ENCODE measurements around the gene ALLC. TPM values are rescaled to one million over a fixed set of nuclear protein-coding genes. Genes with fewer than 3 reads are reported as not detected.

The ALLC gene
- total RNA-seq, 4 donors from 2014 or later = not detected

DNA sequence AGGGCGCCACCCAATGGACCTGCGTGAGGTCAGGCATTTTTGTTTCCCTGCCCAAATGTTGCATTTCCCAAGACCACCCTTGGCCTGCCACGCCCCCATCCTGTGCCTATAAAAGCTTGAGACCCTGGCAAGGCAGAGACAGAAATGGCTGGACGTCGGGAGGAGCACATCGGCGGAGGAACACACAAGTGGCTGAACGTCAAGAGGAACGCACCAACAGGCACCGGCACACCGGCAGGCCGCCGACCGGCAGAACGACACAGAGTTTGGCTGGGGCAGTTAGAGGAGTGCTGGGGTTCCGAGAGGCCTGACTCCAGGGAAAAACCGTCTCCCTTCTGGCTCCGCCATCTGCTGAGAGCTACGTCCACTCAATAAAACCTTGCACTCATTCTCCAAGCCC, 81.3 kb downstream of the ALLC start:
- no peak for TF ChIP-seq POLR2A (IDR thresholded peaks at IDR 0.05)
- TF ChIP-seq, protein P1, sequence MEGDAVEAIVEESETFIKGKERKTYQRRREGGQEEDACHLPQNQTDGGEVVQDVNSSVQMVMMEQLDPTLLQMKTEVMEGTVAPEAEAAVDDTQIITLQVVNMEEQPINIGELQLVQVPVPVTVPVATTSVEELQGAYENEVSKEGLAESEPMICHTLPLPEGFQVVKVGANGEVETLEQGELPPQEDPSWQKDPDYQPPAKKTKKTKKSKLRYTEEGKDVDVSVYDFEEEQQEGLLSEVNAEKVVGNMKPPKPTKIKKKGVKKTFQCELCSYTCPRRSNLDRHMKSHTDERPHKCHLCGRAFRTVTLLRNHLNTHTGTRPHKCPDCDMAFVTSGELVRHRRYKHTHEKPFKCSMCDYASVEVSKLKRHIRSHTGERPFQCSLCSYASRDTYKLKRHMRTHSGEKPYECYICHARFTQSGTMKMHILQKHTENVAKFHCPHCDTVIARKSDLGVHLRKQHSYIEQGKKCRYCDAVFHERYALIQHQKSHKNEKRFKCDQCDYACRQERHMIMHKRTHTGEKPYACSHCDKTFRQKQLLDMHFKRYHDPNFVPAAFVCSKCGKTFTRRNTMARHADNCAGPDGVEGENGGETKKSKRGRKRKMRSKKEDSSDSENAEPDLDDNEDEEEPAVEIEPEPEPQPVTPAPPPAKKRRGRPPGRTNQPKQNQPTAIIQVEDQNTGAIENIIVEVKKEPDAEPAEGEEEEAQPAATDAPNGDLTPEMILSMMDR (IDR thresholded peaks at IDR 0.05) = no peak
- DNase-seq = no peak
- no peak overlapping the region for H3K27ac ChIP-seq
- intact Hi-C loops (cut with DNase I) = no loop called here
- H3K36me3 ChIP-seq = no peaks in the 10 kb centered on the region
- H3K4me3 ChIP-seq = no peak overlapping the region
- H3K4me1 ChIP-seq = no peaks in the 10 kb centered on the region
- WGBS, 2 donors = 92 to 100% methylated on average over 1 to 10 of the region's 19 CpGs
- H3K9me3 ChIP-seq = no peaks in the 10 kb centered on the region
- H3K27me3 ChIP-seq = peaks cover 0 to 5% (median 0%) of the 10 kb centered on the region in 4 donors

DNA sequence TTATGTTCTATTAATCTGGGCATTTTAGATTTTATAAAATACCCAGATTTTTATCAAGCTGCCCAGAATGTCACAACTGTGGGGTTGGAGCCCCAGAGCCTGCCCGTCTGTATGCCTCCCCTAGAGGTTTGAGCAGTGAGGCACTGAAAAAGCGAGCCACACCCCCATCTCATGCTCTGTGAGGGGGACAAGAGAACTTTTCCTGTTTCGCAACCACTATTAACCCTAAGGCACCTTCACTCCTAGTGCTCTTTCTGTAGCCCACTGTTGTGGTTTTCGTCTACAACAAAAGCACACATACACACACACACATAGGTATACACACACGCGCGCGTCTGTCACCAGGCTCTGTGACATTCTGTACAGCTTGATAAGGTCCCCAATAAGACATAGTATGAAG, 83.4 kb downstream of the ALLC start:
- intact Hi-C loops (cut with DNase I) = no loop called here
- TF ChIP-seq, protein P1 (IDR thresholded peaks at IDR 0.05) = no peak
- no peak for TF ChIP-seq POLR2A (IDR thresholded peaks at IDR 0.05)
- H3K27ac ChIP-seq = no peak overlapping the region
- no peaks in the 10 kb centered on the region for H3K36me3 ChIP-seq
- no peaks in the 10 kb centered on the region for H3K9me3 ChIP-seq
- no peaks in the 10 kb centered on the region for H3K4me1 ChIP-seq
- WGBS, 2 donors = 64 to 68% methylated on average over 8 of the region's 8 CpGs
- DNase-seq = no peak
- peaks cover 0 to under 1% (median 0%) of the 10 kb centered on the region in 4 donors for H3K27me3 ChIP-seq
- H3K4me3 ChIP-seq = no peak overlapping the region

DNA sequence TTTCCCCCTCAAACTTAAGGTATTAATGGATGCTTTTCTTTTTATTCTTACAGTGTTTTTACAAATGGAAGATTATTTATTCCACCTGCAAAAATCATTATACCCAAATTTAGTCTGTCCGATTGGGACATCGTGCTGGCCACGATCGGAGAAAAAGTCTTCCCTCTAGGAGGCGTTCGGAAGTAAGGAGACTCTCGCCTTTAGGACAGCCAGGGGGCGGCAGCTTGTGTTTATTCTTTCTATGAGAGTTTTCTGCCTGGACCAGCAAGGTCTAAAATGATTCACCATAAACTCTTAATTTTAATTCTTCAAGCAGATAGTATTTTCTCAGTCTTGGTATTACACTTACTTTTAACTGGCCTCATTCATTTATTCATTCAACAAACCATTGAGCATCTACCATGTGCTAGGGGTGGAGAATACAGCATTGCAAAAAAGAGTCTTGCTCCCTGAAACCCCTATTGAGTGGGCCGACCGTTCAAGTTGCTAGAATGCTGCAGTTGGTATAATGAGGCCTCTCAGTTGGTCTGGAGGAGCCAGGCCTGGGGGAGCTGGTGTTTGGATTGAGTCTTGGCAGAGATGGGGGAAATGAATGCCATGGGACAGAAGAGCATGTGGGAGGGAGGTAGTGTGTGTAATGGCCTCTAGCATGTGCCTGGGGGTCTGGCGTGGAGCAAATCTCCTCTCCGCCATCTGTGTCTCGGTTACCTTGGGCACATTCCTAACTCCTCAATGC, 84.0 kb downstream of the ALLC start:
- Histone ChIP-seq H3K4me1 (no peaks in the 10 kb centered on the region), H3K36me3 (no peaks in the 10 kb centered on the region), H3K9me3 (no peaks in the 10 kb centered on the region), H3K27me3 (no peaks in the 10 kb centered on the region), H3K27ac (no peak overlapping the region), H3K4me3 (no peak overlapping the region)
- 85 to 92% methylated on average over 13 of the region's 13 CpGs for WGBS, 2 donors
- intact Hi-C loops (cut with DNase I) = no loop called here
- DNase-seq = no peak
- TF ChIP-seq, protein P1 (IDR thresholded peaks at IDR 0.05) = no peak
- no peak for TF ChIP-seq POLR2A (IDR thresholded peaks at IDR 0.05)

DNA sequence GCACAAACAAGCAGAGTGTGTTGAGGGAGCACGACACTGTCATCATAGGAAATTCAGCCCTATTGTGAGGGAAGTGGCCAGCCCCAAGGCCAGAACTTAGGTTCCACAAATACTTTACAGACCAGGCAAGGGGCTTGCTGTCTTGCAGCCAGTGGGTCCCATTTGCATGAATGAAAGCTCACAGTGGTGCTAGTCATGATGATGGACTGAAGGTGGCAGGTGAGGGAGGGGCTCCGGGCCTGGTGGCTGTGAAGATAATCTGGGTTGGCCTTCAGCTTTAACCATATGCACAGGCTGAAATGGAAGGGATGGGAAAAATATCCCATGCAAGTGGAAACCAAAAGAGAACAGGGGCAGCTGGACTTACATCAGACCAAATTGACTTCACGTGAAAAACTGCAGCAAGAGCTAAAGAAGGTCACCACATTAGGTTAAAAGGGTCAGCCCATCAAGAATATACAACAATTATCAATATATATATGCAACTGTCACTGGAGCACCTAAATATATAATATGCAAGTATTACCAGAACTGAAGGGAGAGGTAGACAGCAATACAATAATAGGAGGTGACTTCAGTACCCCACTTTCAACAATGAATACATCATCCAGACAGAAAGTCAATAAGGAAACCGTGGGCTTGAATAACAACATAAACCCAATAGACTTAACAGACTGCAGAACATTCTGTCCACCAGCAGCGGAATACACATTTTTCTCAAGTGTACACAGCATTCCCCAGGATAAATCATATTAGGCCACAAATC, 84.9 kb downstream of the ALLC start:
- intact Hi-C loops (cut with DNase I) = no loop called here
- no peaks in the 10 kb centered on the region for H3K36me3 ChIP-seq
- DNase-seq = no peak
- H3K27ac ChIP-seq = no peak overlapping the region
- no peaks in the 10 kb centered on the region for H3K27me3 ChIP-seq
- no peak for TF ChIP-seq POLR2A (IDR thresholded peaks at IDR 0.05)
- TF ChIP-seq, protein P1 (IDR thresholded peaks at IDR 0.05) = no peak
- no peak overlapping the region for H3K4me3 ChIP-seq
- H3K4me1 ChIP-seq = no peaks in the 10 kb centered on the region
- WGBS, 2 donors = 78 to 82% methylated on average over 5 of the region's 5 CpGs
- H3K9me3 ChIP-seq = no peaks in the 10 kb centered on the region

DNA sequence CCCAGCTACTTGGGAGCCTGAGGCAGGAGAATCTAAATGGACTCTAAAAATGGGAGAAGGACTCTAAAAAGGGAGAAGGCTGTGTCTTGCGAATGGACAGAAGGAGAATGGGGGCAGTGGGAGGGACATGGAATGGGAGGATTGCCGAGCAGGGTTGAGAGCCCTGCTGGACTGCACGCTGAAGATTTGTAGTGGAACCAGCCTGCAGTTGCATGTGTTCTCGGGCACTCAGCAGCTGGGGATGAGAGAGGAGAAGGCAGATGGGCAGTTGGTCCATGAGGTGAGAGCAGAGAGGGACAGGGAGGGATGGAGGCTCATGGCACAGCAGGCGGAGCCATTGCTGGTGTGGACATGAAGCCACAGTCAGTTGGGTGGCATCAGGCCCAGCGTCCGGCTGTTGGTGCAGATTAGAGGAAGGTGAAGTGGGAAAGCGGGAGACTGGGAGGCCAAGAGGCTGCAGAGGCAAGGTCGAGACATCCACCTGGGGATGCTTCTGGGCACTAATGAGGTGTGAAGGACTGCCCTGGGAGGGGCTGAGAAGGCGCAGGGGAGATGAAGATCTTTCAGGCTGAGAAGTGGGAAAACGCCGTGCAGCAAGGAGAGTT, 86.1 kb downstream of the ALLC start:
- intact Hi-C loops (cut with DNase I) = no loop called here
- WGBS, 2 donors = 80 to 89% methylated on average over 10 to 12 of the region's 12 CpGs

More for the DNA sequence above, 86.1 kb downstream of the ALLC start:
- Histone ChIP-seq H3K27ac (no peak overlapping the region), H3K27me3 (no peaks in the 10 kb centered on the region), H3K9me3 (no peaks in the 10 kb centered on the region), H3K4me3 (no peak overlapping the region), H3K4me1 (no peaks in the 10 kb centered on the region), H3K36me3 (no peaks in the 10 kb centered on the region)
- DNase-seq = no peak
- TF ChIP-seq, protein P1 (IDR thresholded peaks at IDR 0.05) = no peak
- no peak for TF ChIP-seq POLR2A (IDR thresholded peaks at IDR 0.05)
